Prostate gland (tissue), 2 donors: Measurements from ENCODE around the gene SLC27A6. TPM values are rescaled to one million over a fixed set of nuclear protein-coding genes. Genes with fewer than 3 reads are reported as not detected.

Experiments used
- DNase-seq: peaks from one replicate; pipeline ENCODE4 v3.0.0-alpha.2; 2019; ENCODE audit warnings: low spot score
- H3K27ac ChIP-seq, 2 donors: fragments of 200-600 bp; sonication (generic); 2 replicates each; pipeline ENCODE4 v1.5.1; 2017 to 2019
- H3K27me3 ChIP-seq: fragments of 200-600 bp; sonication (generic); replicated peaks from 2 replicates; pipeline ENCODE4 v1.5.1; 2019; ENCODE audit not compliant: insufficient read depth
- H3K36me3 ChIP-seq, 2 donors: fragments of 200-600 bp; sonication (generic); 1 replicate in 1 of 2; 2 replicates in 1 of 2; pipeline versions ENCODE4 v1.5.1 to v1.8.1; 2017 to 2019
- H3K4me1 ChIP-seq: fragments of 200-600 bp; sonication (generic); replicated peaks from 2 replicates; pipeline ENCODE4 v1.5.1; 2019
- H3K4me3 ChIP-seq, 2 donors: fragments of 200-600 bp; sonication (generic); 2 replicates each; pipeline ENCODE4 v1.5.1; 2017 to 2019
- H3K9me3 ChIP-seq: fragments of 200-600 bp; sonication (generic); 2 replicates; pipeline ENCODE4 v1.5.1; 2017
- CTCF ChIP-seq, 4 experiments: fragments of 200-600 bp in 2 of 4; fragments of 450-650 bp in 2 of 4; sonication (generic) in 2 of 4; IDR thresholded peaks; 1 replicate in 3 of 4; 2 replicates in 1 of 4; pipeline ENCODE4 v1.5.1; 2016 to 2019; ENCODE audit warnings: antibody characterized with exemption in 4 of 4, mild to moderate bottlenecking in 2 of 4, moderate library complexity in 2 of 4
- POLR2A ChIP-seq: fragments of 450-650 bp; IDR thresholded peaks from one replicate; pipeline ENCODE4 v1.6.1; 2016; ENCODE audit warnings: antibody characterized with exemption, mild to moderate bottlenecking
- POLR2AphosphoS5 ChIP-seq: sonication (generic); formaldehyde crosslinking; IDR thresholded peaks from one replicate; pipeline ENCODE4 v1.6.1; 2017; ENCODE audit warnings: antibody characterized with exemption
- WGBS: methylation state at CpG from one replicate; pipeline ENCODE4 v1.1.5; 2018; 5-methylcytosine and 5-hydroxymethylcytosine counted together
- intact Hi-C: fragments of 100-400 bp; cut with DNase I; formaldehyde crosslinking; loops from one replicate; pipeline ENCODE4 v1.14.2; 2022
- total RNA-seq, 2 donors: library from RNA; depleted of rRNA; stranded (reverse); fragments of >200 nt; gene quantifications; one replicate each; pipeline ENCODE4 v1.1.0, GENCODE V29; 2016

SLC27A6 gene
- total RNA-seq, 2 donors from 2014 or later: 1.1 to 25.3 TPM

GRCh38 chr5:129077433-129078075 lies 112.3 kb downstream of the SLC27A6 start:
- Histone ChIP-seq H3K9me3 (no peaks in the 10 kb centered on the region), H3K36me3 (no peaks in the 10 kb centered on the region), H3K4me3 (no peak overlapping the region), H3K27me3 (no peaks in the 10 kb centered on the region), H3K4me1 (no peaks in the 10 kb centered on the region), H3K27ac (no peak overlapping the region)
- TF ChIP-seq POLR2A (no peak), POLR2AphosphoS5 (no peak), CTCF (IDR thresholded peaks at IDR 0.05) (no peak)
- no peak for DNase-seq
- 49% methylated on average over 3 of the region's 3 CpGs for WGBS
- intact Hi-C loops: no loop called here

- 24% methylated on average over 1 of the region's 1 CpG for WGBS
- no peak for DNase-seq
- intact Hi-C loops: no loop called here
- Histone ChIP-seq H3K9me3 (no peaks in the 10 kb centered on the region), H3K4me3 (no peak overlapping the region), H3K27ac (no peak overlapping the region), H3K4me1 (no peaks in the 10 kb centered on the region), H3K36me3 (no peaks in the 10 kb centered on the region), H3K27me3 (no peaks in the 10 kb centered on the region)
- TF ChIP-seq POLR2AphosphoS5 (no peak), CTCF (IDR thresholded peaks at IDR 0.05) (no peak), POLR2A (no peak)
Measured at GRCh38 chr5:129078247-129078646, 113.0 kb downstream of the SLC27A6 start.

GRCh38 chr5:129078660-129079059 lies 113.4 kb downstream of the SLC27A6 start:
- Histone ChIP-seq H3K27ac (no peak overlapping the region), H3K4me3 (no peak overlapping the region), H3K9me3 (no peaks in the 10 kb centered on the region), H3K36me3 (no peaks in the 10 kb centered on the region), H3K4me1 (no peaks in the 10 kb centered on the region), H3K27me3 (no peaks in the 10 kb centered on the region)
- no peak for TF ChIP-seq CTCF (IDR thresholded peaks at IDR 0.05)
- TF ChIP-seq POLR2AphosphoS5: no peak
- no peak for TF ChIP-seq POLR2A
- WGBS: 80% methylated on average over 3 of the region's 3 CpGs
- intact Hi-C loops: no loop called here
- DNase-seq: no peak

DNA sequence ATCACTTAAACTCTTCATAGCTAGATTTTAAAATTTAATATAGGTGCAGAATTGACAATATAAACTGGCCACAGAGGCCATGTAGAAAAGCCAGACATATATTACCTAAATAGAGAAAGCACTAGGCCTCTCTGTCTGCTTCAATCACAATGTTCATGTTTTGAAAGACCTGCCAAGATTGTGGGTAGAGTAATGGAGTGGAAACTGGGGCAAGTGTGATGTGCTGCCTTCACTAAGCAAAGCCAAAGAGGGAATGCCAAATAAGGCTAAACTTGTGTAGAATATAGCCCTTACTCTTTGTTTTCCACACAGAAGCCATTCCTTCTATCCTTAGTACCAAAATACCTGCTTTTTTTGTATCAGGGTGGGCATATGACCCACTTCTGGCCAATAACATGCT lies 114.2 kb downstream of the SLC27A6 start:
- H3K4me1 ChIP-seq: no peaks in the 10 kb centered on the region
- no peaks in the 10 kb centered on the region for H3K36me3 ChIP-seq
- intact Hi-C loops: no loop called here
- no peak overlapping the region for H3K4me3 ChIP-seq
- TF ChIP-seq POLR2AphosphoS5 (no peak), POLR2A (no peak), CTCF (IDR thresholded peaks at IDR 0.05) (no peak)
- H3K27me3 ChIP-seq: no peaks in the 10 kb centered on the region
- no peak for DNase-seq
- no peaks in the 10 kb centered on the region for H3K9me3 ChIP-seq
- no peak overlapping the region for H3K27ac ChIP-seq

DNA sequence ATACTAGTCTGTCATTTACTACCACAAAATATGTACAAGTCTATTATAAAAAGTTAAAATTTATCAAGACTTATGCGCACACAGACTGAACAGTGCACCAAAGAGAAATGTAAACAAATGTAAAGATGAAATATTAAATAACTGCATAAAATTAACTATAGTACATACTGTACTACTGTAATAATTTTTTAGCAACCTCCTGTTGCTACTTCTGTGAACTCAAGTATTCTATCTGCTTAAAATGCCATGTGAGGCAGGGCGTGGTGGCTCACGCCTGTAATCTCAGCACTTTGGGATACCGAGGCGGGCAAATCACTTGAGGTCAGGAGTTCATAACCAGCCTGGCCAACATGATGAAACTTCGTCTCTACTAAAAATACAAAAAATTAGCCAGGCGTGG lies 115.5 kb downstream of the SLC27A6 start:
- DNase-seq: no peak
- H3K27ac ChIP-seq: no peak overlapping the region
- no peaks in the 10 kb centered on the region for H3K9me3 ChIP-seq
- TF ChIP-seq POLR2AphosphoS5 (no peak), CTCF (IDR thresholded peaks at IDR 0.05) (no peak), POLR2A (no peak)
- H3K4me1 ChIP-seq: no peaks in the 10 kb centered on the region
- H3K36me3 ChIP-seq: no peaks in the 10 kb centered on the region
- intact Hi-C loops: no loop called here
- no peak overlapping the region for H3K4me3 ChIP-seq
- 88% methylated on average over 7 of the region's 7 CpGs for WGBS
- no peaks in the 10 kb centered on the region for H3K27me3 ChIP-seq
